ENCODE results near the gene C1QTNF5. TPM values are rescaled to one million over a fixed set of nuclear protein-coding genes. Genes with fewer than 3 reads are reported as not detected.

The C1QTNF5 gene
- polyA plus RNA-seq, 2 of the 4 experiments (the other 2 are of a cell fraction): not detected

- Histone ChIP-seq H3K4me3 (no peak overlapping the region), H3K4me1 (0 out of 3 replicates have a peak, but pooled peaks cover 5% of the 10 kb centered on the region), H3K4me2 (no peak overlapping the region), H3K27ac (no peak overlapping the region), H3K9me3 (no peaks in the 10 kb centered on the region)
- DNase-seq (ENCODE audit: low read depth in 1 of 2, low spot score in 1 of 2) (no peak), ATAC-seq (no peak), FAIRE-seq (no peak)
- whole genome bisulfite sequencing (ENCODE audit: missing lambda C conversion rate): 73% methylated on average over 4 of the region's 4 CpGs
- ChIA-PET CTCF (interaction anchor here (1.2 to 6.0 kb wide), 6 partner anchors 8 to 42 kb away, joined by 3 to 64 read pairs (median 5); no protein-coding TSS in a partner anchor), POLR2A (no interaction called here)
- TF ChIP-seq SREBF2 (IDR thresholded peaks at IDR 0.05) (no peak), CBX8 (IDR thresholded peaks at IDR 0.05) (no peak), FOXS1 (CRISPR knock-in tag; IDR thresholded peaks at IDR 0.05) (no peak), ZNF302 (CRISPR knock-in tag; IDR thresholded peaks at IDR 0.05) (no peak), EP300 (IDR thresholded peaks at IDR 0.05) (no peak), ZC3H11A (IDR thresholded peaks at IDR 0.05) (no peak), HDAC2 (IDR thresholded peaks at IDR 0.05) (no peak), POLR2AphosphoS2 (conservative IDR thresholded peaks at IDR 0.05; ENCODE audit: low read length) (no peak), CTCF (IDR thresholded peaks at IDR 0.05) (no peak), HOXA7 (CRISPR knock-in tag; IDR thresholded peaks at IDR 0.05) (no peak), JUNB (IDR thresholded peaks at IDR 0.05) (no peak), MAFK (IDR thresholded peaks at IDR 0.05; ENCODE audit: partially characterized antibody) (no peak), MAX (IDR thresholded peaks at IDR 0.05) (no peak), REST (IDR thresholded peaks at IDR 0.05) (no peak), ZFP36 (IDR thresholded peaks at IDR 0.05; ENCODE audit: borderline replicate concordance, partially characterized antibody) (no peak), HEYL (CRISPR knock-in tag; IDR thresholded peaks at IDR 0.05) (no peak), USF2 (IDR thresholded peaks at IDR 0.05) (no peak)
Measured at GRCh38 chr11:119332111-119332765, 8.4 kb downstream of the C1QTNF5 start.

GRCh38 chr11:119330237-119330636 is 10.4 kb downstream of the C1QTNF5 start:
- H3K4me3 ChIP-seq: no peak overlapping the region
- 43% methylated on average over 1 of the region's 1 CpG for WGBS (ENCODE audit: missing lambda C conversion rate)
- H3K27ac ChIP-seq: no peak overlapping the region
- no peaks in the 10 kb centered on the region for H3K9me3 ChIP-seq
- ChIA-PET POLR2A (no interaction called here), CTCF (interaction anchor here (2.4 to 11.6 kb wide), 3 partner anchors 7 to 44 kb away, joined by 7 to 160 read pairs (median 64); partner anchors contain the start of gene C1QTNF5)
- DNase-seq (ENCODE audit: low read depth in 1 of 2, low spot score in 1 of 2): no peak
- no peak for FAIRE-seq
- H3K4me2 ChIP-seq: no peak overlapping the region
- no peak for ATAC-seq
- 0 out of 3 replicates have a peak, but pooled peaks cover 1% of the 10 kb centered on the region for H3K4me1 ChIP-seq
- TF ChIP-seq NPAS2 (CRISPR knock-in tag; IDR thresholded peaks at IDR 0.05; ENCODE audit: borderline replicate concordance) (no peak), MAZ (IDR thresholded peaks at IDR 0.05; ENCODE audit: borderline replicate concordance, low read depth, low read length) (no peak), EHMT2 (IDR thresholded peaks at IDR 0.05; ENCODE audit: low read depth) (no peak), JUNB (IDR thresholded peaks at IDR 0.05) (no peak), HEYL (CRISPR knock-in tag; IDR thresholded peaks at IDR 0.05) (no peak), SREBF2 (IDR thresholded peaks at IDR 0.05) (no peak), BCL3 (IDR thresholded peaks at IDR 0.05) (no peak), ZNF302 (CRISPR knock-in tag; IDR thresholded peaks at IDR 0.05) (no peak), MAX (IDR thresholded peaks at IDR 0.05) (no peak), RCOR1 (IDR thresholded peaks at IDR 0.05; ENCODE audit: low read depth, low read length) (no peak), ZFP36 (IDR thresholded peaks at IDR 0.05; ENCODE audit: borderline replicate concordance, partially characterized antibody) (no peak)
